Kidney epithelial cell (primary cell): Measurements from ENCODE around the gene LMLN. TPM values are rescaled to one million over a fixed set of nuclear protein-coding genes. Genes with fewer than 3 reads are reported as not detected.

ENCODE experiments used
- DNase-seq: peaks from one replicate; pipeline ENCODE4 v3.0.0-alpha.2; 2010; ENCODE audit warnings: low read depth
- H3K27me3 ChIP-seq: 2 replicates; pipeline ENCODE4 v1.6.0; 2011; ENCODE audit warnings: low read length; ENCODE audit not compliant: control insufficient read depth, insufficient read depth
- H3K36me3 ChIP-seq: 2 replicates; pipeline ENCODE4 v1.5.1; 2011; ENCODE audit warnings: low read length; ENCODE audit not compliant: control insufficient read depth, insufficient read depth
- H3K4me3 ChIP-seq: 2 replicates; pipeline ENCODE4 v1.5.1; 2011; ENCODE audit warnings: low read depth, mild to moderate bottlenecking, control low read depth, low read length
- CTCF ChIP-seq: IDR thresholded peaks from 2 replicates; pipeline ENCODE4 v1.5.1; 2011; ENCODE audit warnings: mild to moderate bottlenecking, moderate library complexity, low read length, control low read depth, inconsistent platforms; ENCODE audit not compliant: insufficient read depth, poor library complexity, severe bottlenecking
- total RNA-seq: library from RNA; depleted of rRNA; stranded (reverse); fragments of >200 nt; gene quantifications from 2 replicates; pipeline ENCODE4 v1.2.3, GENCODE V29; 2015

The LMLN gene
- total RNA-seq, 1 donor from 2014 or later, result 5.9 TPM

- no peak for TF ChIP-seq CTCF
- H3K4me3 ChIP-seq, result no peak overlapping the region
- DNase-seq, result no peak
- H3K27me3 ChIP-seq, result no peaks in the 10 kb centered on the region
- no peaks in the 10 kb centered on the region for H3K36me3 ChIP-seq
These were observed 110.9 kb downstream of the LMLN start for GRCh38 chr3:198070871-198071270.

GRCh38 chr3:198071602-198072287, 111.7 kb downstream of the LMLN start:
- Histone ChIP-seq H3K27me3 (no peaks in the 10 kb centered on the region), H3K36me3 (no peaks in the 10 kb centered on the region), H3K4me3 (no peak overlapping the region)
- DNase-seq, result peak; percentile 97
- TF ChIP-seq CTCF, result no peak

- no peak overlapping the region for H3K4me3 ChIP-seq
- peaks cover 15% of the 10 kb centered on the region for H3K27me3 ChIP-seq
- TF ChIP-seq CTCF, result no peak
- DNase-seq, result no peak
- H3K36me3 ChIP-seq, result no peaks in the 10 kb centered on the region
These were observed 116.8 kb downstream of the LMLN start for GRCh38 chr3:198076722-198077308.

GRCh38 chr3:198079771-198080520, 119.9 kb downstream of the LMLN start:
- peak overlapping the region; percentile 38 for H3K4me3 ChIP-seq
- H3K27me3 ChIP-seq, result peaks cover 15% of the 10 kb centered on the region
- DNase-seq, result no peak
- H3K36me3 ChIP-seq, result no peaks in the 10 kb centered on the region
- peak; percentile 25 for TF ChIP-seq CTCF

- Histone ChIP-seq H3K4me3 (peak overlapping the region; percentile 38), H3K36me3 (no peaks in the 10 kb centered on the region), H3K27me3 (peaks cover 15% of the 10 kb centered on the region)
- no peak for DNase-seq
- TF ChIP-seq CTCF, result no peak
These were observed 120.7 kb downstream of the LMLN start for GRCh38 chr3:198080521-198081384.
